GM18507 (cell line): ENCODE data around the gene TIGD6.
A peak's percentile ranks its signal among the peaks of the same experiment; 100 is the strongest.
"Not testable (repeated sequence)": the region's sequence is repeated elsewhere in the genome, so short reads cannot be mapped to it uniquely, and the experiment has no call there.

Experiments
- DNase-seq: peaks from one replicate; pipeline ENCODE4 v3.0.0; 2011; ENCODE audit warnings: low read depth; ENCODE audit not compliant: insufficient read length; ENCODE audit errors: extremely low spot score
- FAIRE-seq: peaks from 2 replicates; lab custom pipeline; 2011; peaks lifted over from hg19 to GRCh38; lab: Jason Lieb, UNC

Gene TIGD6

GRCh38 chr5:150000256-150000989 lies at the start of gene TIGD6, which contains the start of gene HMGXB3:
Gene TIGD6 (minus strand): TSS chr5:150000654. CDS start chr5:149996348, 4,306 bp downstream.
Gene HMGXB3 (plus strand): TSS chr5:150000739. CDS start chr5:150004853, 4,114 bp downstream.
- peak; percentile 87 for DNase-seq
- FAIRE-seq, result peak; percentile 92

- FAIRE-seq, result no peak
- no peak for DNase-seq
Observed at GRCh38 chr5:150046031-150046430, 45.6 kb upstream of the TIGD6 start.

- no peak for DNase-seq
- FAIRE-seq, result no peak
Observed at GRCh38 chr5:150045549-150045948, 45.1 kb upstream of the TIGD6 start.

DNA sequence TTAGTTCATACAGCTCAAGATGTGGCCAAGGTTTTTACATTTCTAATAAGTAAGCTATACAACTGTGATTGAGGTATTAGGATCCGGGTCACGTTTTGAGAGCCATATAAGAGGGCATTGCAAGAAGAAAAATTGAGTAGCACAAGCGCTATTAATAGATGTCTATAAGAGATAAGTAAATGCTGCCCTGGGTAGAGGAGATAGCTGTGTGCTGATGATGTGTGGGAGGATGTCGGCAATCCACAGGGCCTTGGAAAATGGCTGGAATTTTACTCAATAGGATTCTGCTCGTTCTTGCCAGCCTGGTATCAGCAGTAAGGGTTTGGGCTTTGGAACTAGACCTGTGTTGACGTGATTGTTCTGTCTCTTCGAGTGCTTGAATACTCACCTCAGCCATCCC lies 44.3 kb upstream of the TIGD6 start:
- FAIRE-seq, result no peak

DNA sequence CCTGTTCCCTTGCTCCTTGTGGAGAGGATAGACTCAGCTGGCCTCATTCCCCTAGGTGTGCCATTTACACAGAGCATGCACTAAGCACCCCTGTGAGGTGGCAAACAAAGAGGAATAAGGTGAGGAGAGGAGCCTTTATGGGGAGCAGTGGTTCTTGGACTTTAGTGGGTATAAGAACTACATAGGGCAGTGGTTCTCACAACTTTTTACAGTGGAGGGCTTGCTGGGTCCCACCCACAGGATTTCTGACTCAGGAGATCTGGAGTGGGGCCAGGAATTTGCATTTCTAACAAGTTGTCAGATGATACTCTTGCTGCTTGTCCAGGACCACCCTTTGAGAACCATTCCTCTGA lies 43.9 kb upstream of the TIGD6 start:
- no peak for FAIRE-seq
- no peak for DNase-seq

More for the DNA sequence above, 44.3 kb upstream of the TIGD6 start:
- no peak for DNase-seq

- no peak for DNase-seq
- no peak for FAIRE-seq
Observed at GRCh38 chr5:150043657-150044328, 43.3 kb upstream of the TIGD6 start.

GRCh38 chr5:150042459-150042858 lies 42.0 kb upstream of the TIGD6 start:
- DNase-seq (no peak), FAIRE-seq (no peak)

GRCh38 chr5:150038547-150038946 lies 38.1 kb upstream of the TIGD6 start:
- FAIRE-seq (no peak), DNase-seq (no peak)

DNA sequence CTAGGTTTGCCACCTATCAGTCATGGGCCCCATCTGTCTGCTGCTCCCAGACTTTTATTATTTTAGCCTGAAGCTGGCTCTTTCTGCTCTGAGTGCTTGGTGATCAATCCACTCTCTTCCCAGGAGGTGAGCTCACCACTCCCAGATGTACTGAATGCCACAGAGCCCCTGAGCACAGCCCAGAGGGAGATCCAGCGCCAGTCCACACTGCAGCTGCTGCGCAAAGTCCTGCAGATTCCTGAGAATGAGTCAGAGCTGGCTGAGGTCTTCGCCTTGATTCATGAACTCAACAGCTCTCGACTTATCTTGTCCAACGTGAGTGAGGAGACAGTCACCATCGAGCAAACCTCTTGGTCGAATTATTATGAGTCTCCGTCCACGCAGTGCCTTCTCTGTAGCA lies 36.1 kb upstream of the TIGD6 start:
- FAIRE-seq (no peak), DNase-seq (no peak)

GRCh38 chr5:150035139-150035895 lies 34.9 kb upstream of the TIGD6 start:
- DNase-seq, result no peak
- peak; percentile 54 for FAIRE-seq

GRCh38 chr5:150034662-150035061 lies 34.2 kb upstream of the TIGD6 start:
- DNase-seq (no peak), FAIRE-seq (no peak)

GRCh38 chr5:150033334-150033733 lies 32.9 kb upstream of the TIGD6 start:
- DNase-seq (no peak), FAIRE-seq (no peak)

DNA sequence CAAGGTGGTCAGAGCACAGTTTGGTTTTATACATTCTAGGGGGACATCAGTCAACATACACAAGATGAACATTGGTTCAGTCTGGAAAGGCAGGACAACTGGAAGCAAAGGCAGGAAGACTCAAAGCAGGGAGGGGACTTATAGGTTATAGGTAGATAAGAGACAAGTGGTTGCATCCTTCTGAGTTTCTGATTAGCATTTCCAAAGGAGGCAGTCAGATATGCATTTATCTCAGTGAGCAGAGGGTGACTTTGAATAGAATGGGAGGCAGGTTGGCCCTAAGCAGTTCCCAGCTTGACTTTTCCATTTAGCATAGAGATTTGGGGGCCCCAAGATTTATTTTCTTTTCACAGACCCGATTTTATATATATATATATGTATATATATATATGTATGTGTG lies 27.6 kb upstream of the TIGD6 start:
- FAIRE-seq, DNase-seq: not testable (repeated sequence)

- DNase-seq, result no peak
- no peak for FAIRE-seq
Observed at GRCh38 chr5:150026682-150027172, 26.3 kb upstream of the TIGD6 start.

GRCh38 chr5:150024346-150024984 lies 24.0 kb upstream of the TIGD6 start:
- no peak for DNase-seq
- FAIRE-seq, result no peak

DNA sequence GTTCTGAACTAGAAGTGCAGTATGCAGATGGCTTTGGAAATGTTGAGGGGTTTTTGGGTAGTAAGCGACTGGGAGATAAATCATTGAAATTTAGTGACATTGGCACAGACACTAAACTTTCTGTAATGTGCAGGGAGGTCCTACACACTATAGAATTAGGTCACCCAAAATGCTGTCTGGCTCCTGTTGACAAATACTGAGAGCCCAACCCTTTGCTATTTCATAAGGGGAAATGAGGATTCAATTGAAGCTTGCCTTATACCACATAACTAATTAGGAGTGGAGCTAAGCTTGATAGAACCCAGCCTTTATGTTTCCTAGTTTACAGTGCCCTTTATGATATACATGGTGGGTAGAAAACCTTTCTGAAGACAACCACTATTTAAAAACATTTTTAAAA lies 22.7 kb upstream of the TIGD6 start:
- no peak for FAIRE-seq

DNA sequence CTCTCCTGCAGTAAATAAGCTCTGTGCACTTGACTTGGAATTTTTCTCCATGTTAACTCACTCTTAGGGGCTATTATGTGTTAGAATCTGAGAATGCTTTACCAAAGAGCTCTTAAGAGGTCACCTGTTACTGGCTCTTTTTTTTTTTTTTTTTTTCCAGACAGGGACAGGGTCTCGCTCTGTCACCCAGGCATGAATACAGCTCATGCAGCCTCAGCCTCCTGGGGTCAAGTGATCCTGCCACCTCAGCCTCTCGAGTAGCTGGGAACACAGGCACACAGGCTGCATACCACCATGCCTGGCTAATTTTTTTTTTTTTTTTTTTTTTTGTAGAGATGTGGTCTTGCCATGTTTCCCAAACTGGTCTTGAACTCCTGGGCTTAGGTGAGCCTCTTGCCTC lies 22.2 kb upstream of the TIGD6 start:
- no peak for FAIRE-seq

More for the DNA sequence above, 22.7 kb upstream of the TIGD6 start:
- DNase-seq, result no peak

GRCh38 chr5:150022158-150022531 lies 21.7 kb upstream of the TIGD6 start:
- no peak for FAIRE-seq
- no peak for DNase-seq

More for the DNA sequence above, 22.2 kb upstream of the TIGD6 start:
- DNase-seq, result no peak

DNA sequence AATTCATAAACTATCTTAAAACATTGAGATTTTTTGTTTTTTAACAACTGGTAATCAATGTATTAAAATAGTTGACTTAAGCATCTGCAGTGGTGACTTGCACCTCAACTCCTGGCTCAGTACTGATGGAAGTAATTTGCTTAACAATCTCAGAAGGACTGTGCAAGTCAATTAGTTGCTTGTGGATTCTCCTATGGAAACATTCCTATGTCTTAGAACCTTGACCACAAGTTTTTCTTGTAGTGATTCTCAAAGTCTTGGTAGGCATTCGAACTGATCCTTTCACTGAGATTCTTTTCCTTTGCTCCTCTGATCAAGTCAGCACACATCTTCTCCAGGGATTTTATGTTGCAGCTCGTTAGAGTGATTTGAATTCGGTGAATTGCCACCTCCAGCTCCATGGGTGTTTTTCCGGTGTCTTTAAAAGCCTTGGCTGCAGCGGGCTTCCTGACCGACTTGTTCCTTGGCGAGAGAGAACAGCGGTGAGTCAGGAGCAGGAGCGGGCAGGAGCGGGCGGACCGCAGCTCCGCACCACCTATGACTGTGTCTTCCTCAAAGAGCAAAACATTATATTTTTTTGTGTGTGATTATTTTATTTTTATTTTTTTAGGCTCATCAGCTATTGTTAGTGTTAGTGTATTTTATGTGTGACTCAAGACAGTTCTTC lies 21.2 kb upstream of the TIGD6 start:
- FAIRE-seq, result no peak

More for the DNA sequence above, 21.2 kb upstream of the TIGD6 start:
- no peak for DNase-seq
